ENCODE results near the gene FGF3.

Gene FGF3

GRCh38 chr11:69842746-69843528 is 23.7 kb upstream of the FGF3 start:
- no peak for DNase-seq

- no peak for DNase-seq
Measured at GRCh38 chr11:69841859-69842698, 22.9 kb upstream of the FGF3 start.

GRCh38 chr11:69841170-69841858 is 22.1 kb upstream of the FGF3 start:
- no peak for DNase-seq

- DNase-seq: no peak
Measured at GRCh38 chr11:69840371-69841169, 21.4 kb upstream of the FGF3 start.

GRCh38 chr11:69839516-69839915 is 20.3 kb upstream of the FGF3 start:
- no peak for DNase-seq

GRCh38 chr11:69837791-69838190 is 18.6 kb upstream of the FGF3 start:
- no peak for DNase-seq

GRCh38 chr11:69836401-69836800 is 17.2 kb upstream of the FGF3 start:
- no peak for DNase-seq

GRCh38 chr11:69834811-69835800 is 15.9 kb upstream of the FGF3 start:
- DNase-seq: no peak

- no peak for DNase-seq
Measured at GRCh38 chr11:69834251-69834650, 15.0 kb upstream of the FGF3 start.

GRCh38 chr11:69832561-69833413 is 13.6 kb upstream of the FGF3 start:
- no peak for DNase-seq

GRCh38 chr11:69831985-69832384 is 12.8 kb upstream of the FGF3 start:
- DNase-seq: no peak

GRCh38 chr11:69830086-69830485 is 10.9 kb upstream of the FGF3 start:
- no peak for DNase-seq

GRCh38 chr11:69828971-69829344 is 9.7 kb upstream of the FGF3 start:
- no peak for DNase-seq

- no peak for DNase-seq
Measured at GRCh38 chr11:69828276-69828970, 9.2 kb upstream of the FGF3 start.

- no peak for DNase-seq
Measured at GRCh38 chr11:69826773-69827172, 7.6 kb upstream of the FGF3 start.

- no peak for DNase-seq
Measured at GRCh38 chr11:69825941-69826340, 6.7 kb upstream of the FGF3 start.

GRCh38 chr11:69825037-69825834 is 6.0 kb upstream of the FGF3 start:
- DNase-seq: no peak

- DNase-seq: no peak
Measured at GRCh38 chr11:69823641-69824265, 4.5 kb upstream of the FGF3 start.
